Measurements from ENCODE around the gene GALNS. TPM values are rescaled to one million over a fixed set of nuclear protein-coding genes. Genes with fewer than 3 reads are reported as not detected.

GALNS gene
- total RNA-seq (2012; rRNA removed): 17.0 and 24.0 TPM in 2 replicates

- Histone ChIP-seq H3K4me1 (ENCODE audit: control insufficient read depth, insufficient read depth, low read length) (peaks cover 26% of the 10 kb centered on the region), H3K36me3 (ENCODE audit: insufficient read depth, low read length) (peaks cover 33% of the 10 kb centered on the region)
Measured at GRCh38 chr16:88856828-88857727, at the start of gene GALNS, which contains the start of gene TRAPPC2L. TSS of gene GALNS (minus strand) at chr16:88856947. CDS start at chr16:88856877, 70 bp downstream. TSS of gene TRAPPC2L (plus strand) at chr16:88857127. CDS start at chr16:88857151, 24 bp downstream.

DNA sequence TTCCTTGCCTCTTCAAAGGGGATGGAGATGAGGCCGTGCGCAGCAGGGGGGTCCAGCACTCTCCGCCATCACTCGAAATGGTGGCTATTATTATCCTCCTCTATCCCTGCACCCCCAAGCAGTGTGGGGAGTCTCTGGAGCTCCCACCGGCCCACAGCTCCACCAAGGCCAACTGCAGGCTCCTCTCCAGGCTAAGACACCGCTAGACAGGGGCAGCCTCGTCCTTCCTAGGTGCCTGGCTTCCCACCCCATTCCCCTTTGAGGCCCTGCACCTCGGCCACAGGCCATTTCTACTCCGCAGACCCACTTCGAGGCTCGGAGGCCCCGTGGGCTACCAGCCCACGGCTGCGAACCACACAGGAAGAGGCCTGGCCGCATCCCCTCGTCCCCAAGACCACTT lies 49.3 kb upstream of the GALNS start:
- Histone ChIP-seq H3K9me3 (replicated peaks; ENCODE audit: low read length) (no peaks in the 10 kb centered on the region), H3K36me3 (ENCODE audit: insufficient read depth, low read length) (no peaks in the 10 kb centered on the region), H3K4me1 (ENCODE audit: control insufficient read depth, insufficient read depth, low read length) (no peaks in the 10 kb centered on the region), H3K4me3 (ENCODE audit: low read length) (no peak overlapping the region), H3K9ac (ENCODE audit: low read depth, low read length) (no peak overlapping the region), H3K27me3 (ENCODE audit: control insufficient read depth, insufficient read depth, low read length) (peaks cover 53% of the 10 kb centered on the region), H3K4me2 (ENCODE audit: low read length) (no peak overlapping the region)

More at GRCh38 chr16:88856828-88857727, at the start of gene GALNS, which contains the start of gene TRAPPC2L:
- H3K27me3 ChIP-seq (ENCODE audit: control insufficient read depth, insufficient read depth, low read length): no peaks in the 10 kb centered on the region
- peak within 1 kb of the TSS; percentile 84 for H3K4me3 ChIP-seq (ENCODE audit: low read length)
- peak within 1 kb of the TSS; percentile 95 for H3K4me2 ChIP-seq (ENCODE audit: low read length)
- H3K9ac ChIP-seq (ENCODE audit: low read depth, low read length): peak within 1 kb of the TSS; percentile 88
- no peaks in the 10 kb centered on the region for H3K9me3 ChIP-seq (replicated peaks; ENCODE audit: low read length)

- Histone ChIP-seq H3K4me2 (ENCODE audit: low read length) (no peak overlapping the region), H3K27me3 (ENCODE audit: control insufficient read depth, insufficient read depth, low read length) (peaks cover 53% of the 10 kb centered on the region), H3K9me3 (replicated peaks; ENCODE audit: low read length) (no peaks in the 10 kb centered on the region), H3K4me1 (ENCODE audit: control insufficient read depth, insufficient read depth, low read length) (no peaks in the 10 kb centered on the region), H3K9ac (ENCODE audit: low read depth, low read length) (no peak overlapping the region), H3K36me3 (ENCODE audit: insufficient read depth, low read length) (no peaks in the 10 kb centered on the region), H3K4me3 (ENCODE audit: low read length) (no peak overlapping the region)
Measured at GRCh38 chr16:88905563-88905962, 48.8 kb upstream of the GALNS start.

DNA sequence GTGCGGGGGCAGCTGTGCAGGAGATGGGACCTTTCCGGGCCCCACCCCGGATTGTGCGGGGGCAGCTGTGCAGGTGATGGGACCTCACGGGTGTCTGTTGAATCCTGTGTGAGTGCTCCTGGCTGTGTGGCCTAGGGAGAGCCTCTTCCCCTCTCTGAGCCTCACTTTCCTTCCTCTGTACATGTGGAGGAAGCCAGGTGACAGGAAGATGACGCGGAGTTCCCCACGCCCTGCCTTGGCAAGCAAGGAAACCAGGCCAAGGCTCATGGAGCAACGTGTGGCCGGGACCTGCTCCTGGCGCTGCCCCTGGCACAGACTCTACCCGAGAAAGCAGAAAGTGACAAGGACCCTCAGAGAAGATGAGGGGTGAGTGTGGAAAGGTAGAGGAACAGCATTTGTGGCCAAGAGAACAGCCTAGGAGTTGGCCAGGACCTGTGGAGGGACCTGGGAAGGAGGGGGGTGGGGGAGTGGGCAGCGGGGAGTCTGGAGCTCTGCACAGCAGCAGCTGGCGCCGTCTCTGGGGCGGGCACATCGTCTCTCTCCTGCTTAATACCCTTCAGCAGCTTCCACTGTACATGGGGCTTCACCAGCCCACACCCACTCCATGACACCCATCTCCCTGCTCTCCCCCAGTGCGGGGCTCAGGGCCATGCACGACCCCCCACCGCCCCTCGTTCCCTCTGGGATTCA lies 48.1 kb upstream of the GALNS start:
- no peak overlapping the region for H3K4me3 ChIP-seq (ENCODE audit: low read length)
- H3K36me3 ChIP-seq (ENCODE audit: insufficient read depth, low read length): no peaks in the 10 kb centered on the region
- H3K27me3 ChIP-seq (ENCODE audit: control insufficient read depth, insufficient read depth, low read length): peaks cover 52% of the 10 kb centered on the region
- H3K9ac ChIP-seq (ENCODE audit: low read depth, low read length): no peak overlapping the region
- no peaks in the 10 kb centered on the region for H3K9me3 ChIP-seq (replicated peaks; ENCODE audit: low read length)
- H3K4me1 ChIP-seq (ENCODE audit: control insufficient read depth, insufficient read depth, low read length): no peaks in the 10 kb centered on the region
- no peak overlapping the region for H3K4me2 ChIP-seq (ENCODE audit: low read length)

GRCh38 chr16:88903267-88903666 lies 46.5 kb upstream of the GALNS start:
- Histone ChIP-seq H3K9me3 (replicated peaks; ENCODE audit: low read length) (no peaks in the 10 kb centered on the region), H3K4me2 (ENCODE audit: low read length) (no peak overlapping the region), H3K4me3 (ENCODE audit: low read length) (no peak overlapping the region), H3K27me3 (ENCODE audit: control insufficient read depth, insufficient read depth, low read length) (peaks cover 44% of the 10 kb centered on the region), H3K4me1 (ENCODE audit: control insufficient read depth, insufficient read depth, low read length) (no peaks in the 10 kb centered on the region), H3K36me3 (ENCODE audit: insufficient read depth, low read length) (no peaks in the 10 kb centered on the region), H3K9ac (ENCODE audit: low read depth, low read length) (no peak overlapping the region)

DNA sequence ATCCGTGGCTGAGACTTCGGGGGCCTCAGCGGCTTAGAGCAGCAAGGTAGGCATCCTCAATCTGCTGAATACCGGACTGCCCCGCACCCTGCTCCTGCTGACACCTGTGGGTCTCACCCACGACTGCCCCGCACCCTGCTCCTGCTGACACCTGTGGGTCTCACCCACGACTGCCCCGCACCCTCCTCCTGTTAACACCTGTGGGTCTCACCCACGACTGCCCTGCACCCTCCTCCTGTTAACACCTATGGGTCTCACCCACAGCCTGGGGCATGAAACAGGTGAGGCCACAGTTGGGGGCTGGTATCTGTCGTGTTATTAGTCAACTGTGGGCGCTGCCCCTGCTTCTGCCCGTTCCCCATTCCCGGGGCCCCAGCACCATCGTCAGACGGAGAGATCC lies 46.0 kb upstream of the GALNS start:
- Histone ChIP-seq H3K9me3 (replicated peaks; ENCODE audit: low read length) (no peaks in the 10 kb centered on the region), H3K4me2 (ENCODE audit: low read length) (no peak overlapping the region), H3K4me1 (ENCODE audit: control insufficient read depth, insufficient read depth, low read length) (no peaks in the 10 kb centered on the region), H3K4me3 (ENCODE audit: low read length) (no peak overlapping the region), H3K36me3 (ENCODE audit: insufficient read depth, low read length) (no peaks in the 10 kb centered on the region), H3K27me3 (ENCODE audit: control insufficient read depth, insufficient read depth, low read length) (peaks cover 44% of the 10 kb centered on the region), H3K9ac (ENCODE audit: low read depth, low read length) (no peak overlapping the region)

GRCh38 chr16:88901718-88902337 lies 45.1 kb upstream of the GALNS start:
- Histone ChIP-seq H3K4me1 (ENCODE audit: control insufficient read depth, insufficient read depth, low read length) (no peaks in the 10 kb centered on the region), H3K4me3 (ENCODE audit: low read length) (no peak overlapping the region), H3K9me3 (replicated peaks; ENCODE audit: low read length) (no peaks in the 10 kb centered on the region), H3K36me3 (ENCODE audit: insufficient read depth, low read length) (no peaks in the 10 kb centered on the region), H3K9ac (ENCODE audit: low read depth, low read length) (no peak overlapping the region), H3K27me3 (ENCODE audit: control insufficient read depth, insufficient read depth, low read length) (peaks cover 44% of the 10 kb centered on the region), H3K4me2 (ENCODE audit: low read length) (no peak overlapping the region)

GRCh38 chr16:88900662-88901052 lies 43.9 kb upstream of the GALNS start:
- H3K36me3 ChIP-seq (ENCODE audit: insufficient read depth, low read length): no peaks in the 10 kb centered on the region
- H3K4me1 ChIP-seq (ENCODE audit: control insufficient read depth, insufficient read depth, low read length): no peaks in the 10 kb centered on the region
- H3K4me3 ChIP-seq (ENCODE audit: low read length): no peak overlapping the region
- no peaks in the 10 kb centered on the region for H3K9me3 ChIP-seq (replicated peaks; ENCODE audit: low read length)
- no peak overlapping the region for H3K4me2 ChIP-seq (ENCODE audit: low read length)
- no peak overlapping the region for H3K9ac ChIP-seq (ENCODE audit: low read depth, low read length)
- peaks cover 44% of the 10 kb centered on the region for H3K27me3 ChIP-seq (ENCODE audit: control insufficient read depth, insufficient read depth, low read length)

DNA sequence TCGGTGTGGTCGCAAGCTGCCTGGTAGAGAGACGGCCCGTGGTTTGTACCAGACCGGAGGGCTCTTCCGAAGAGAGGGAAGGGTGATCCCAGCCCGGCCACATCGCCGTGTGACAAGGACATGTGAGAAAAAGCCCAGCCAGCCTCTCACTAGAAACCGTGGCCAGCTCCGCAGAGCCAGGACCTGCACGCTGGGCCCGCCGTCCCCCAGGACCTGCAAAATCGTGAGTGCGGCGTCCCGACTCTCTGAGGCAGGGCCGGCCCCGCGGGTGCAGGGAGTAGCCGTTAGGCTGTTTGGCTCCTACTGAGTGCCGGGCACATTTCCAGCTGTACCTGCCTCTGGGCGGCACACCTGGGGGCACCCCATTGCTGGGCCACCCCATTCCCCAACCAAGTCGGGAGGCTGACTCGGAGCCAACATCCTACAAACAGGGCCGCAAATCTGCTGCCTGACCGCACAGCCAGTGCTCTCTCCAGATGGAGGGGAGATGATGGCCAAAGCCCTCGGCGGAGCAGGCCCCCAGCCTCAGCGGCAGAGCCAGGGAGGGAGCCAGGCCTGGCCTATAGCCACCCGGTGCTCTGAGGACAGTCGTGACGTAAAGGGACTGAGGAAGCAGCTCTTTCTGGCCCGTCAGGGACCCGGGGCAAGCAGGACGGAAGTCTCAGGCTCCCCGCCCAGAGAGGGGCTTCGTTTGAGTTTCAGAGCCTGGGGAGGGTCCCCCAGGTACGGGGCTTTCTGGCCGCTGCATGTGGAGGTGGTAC lies 43.3 kb upstream of the GALNS start:
- Histone ChIP-seq H3K4me3 (ENCODE audit: low read length) (no peak overlapping the region), H3K36me3 (ENCODE audit: insufficient read depth, low read length) (no peaks in the 10 kb centered on the region), H3K4me2 (ENCODE audit: low read length) (no peak overlapping the region), H3K4me1 (ENCODE audit: control insufficient read depth, insufficient read depth, low read length) (no peaks in the 10 kb centered on the region), H3K9ac (ENCODE audit: low read depth, low read length) (no peak overlapping the region), H3K9me3 (replicated peaks; ENCODE audit: low read length) (no peaks in the 10 kb centered on the region), H3K27me3 (ENCODE audit: control insufficient read depth, insufficient read depth, low read length) (peaks cover 44% of the 10 kb centered on the region)

- no peak overlapping the region for H3K9ac ChIP-seq (ENCODE audit: low read depth, low read length)
- H3K9me3 ChIP-seq (replicated peaks; ENCODE audit: low read length): no peaks in the 10 kb centered on the region
- H3K4me3 ChIP-seq (ENCODE audit: low read length): no peak overlapping the region
- no peaks in the 10 kb centered on the region for H3K4me1 ChIP-seq (ENCODE audit: control insufficient read depth, insufficient read depth, low read length)
- no peaks in the 10 kb centered on the region for H3K36me3 ChIP-seq (ENCODE audit: insufficient read depth, low read length)
- no peak overlapping the region for H3K4me2 ChIP-seq (ENCODE audit: low read length)
- H3K27me3 ChIP-seq (ENCODE audit: control insufficient read depth, insufficient read depth, low read length): peaks cover 27% of the 10 kb centered on the region
Measured at GRCh38 chr16:88897696-88898425, 41.1 kb upstream of the GALNS start.
